Lung (tissue), 12 donors: ENCODE results near the gene MTA3. TPM values are rescaled to one million over a fixed set of nuclear protein-coding genes. Genes with fewer than 3 reads are reported as not detected.

Source experiments
- ATAC-seq: fragments of 200-7000 bp; cut with Tn5 transposase; one replicate; pipeline ENCODE4 v1.9.1; 2020; ENCODE audit warnings: moderate number of reproducible peaks; ENCODE audit not compliant: insufficient read depth, low FRiP score
- DNase-seq, 3 donors: peaks; one replicate each; pipeline ENCODE4 v3.0.0-alpha.2; 2013 to 2017
- H3K27ac ChIP-seq, 2 donors: one replicate each; pipeline ENCODE4 v1.5.1; 2013; ENCODE audit warnings: mild to moderate bottlenecking in 2 of 2, moderate library complexity in 2 of 2, control low read depth in 1 of 2, inconsistent platforms in 1 of 2, low read depth in 1 of 2, low read length in 1 of 2
- H3K27me3 ChIP-seq, 3 donors: one replicate each; pipeline ENCODE4 v1.5.1; 2013; ENCODE audit warnings: low read length in 2 of 3; ENCODE audit not compliant: control insufficient read depth in 3 of 3, insufficient read depth in 3 of 3
- H3K36me3 ChIP-seq, 4 donors: one replicate each; pipeline ENCODE4 v1.5.1; 2013; ENCODE audit warnings: low read length in 4 of 4, mild to moderate bottlenecking in 1 of 4, moderate library complexity in 1 of 4; ENCODE audit not compliant: control insufficient read depth in 4 of 4, insufficient read depth in 4 of 4
- H3K4me1 ChIP-seq, 5 donors: one replicate each; pipeline ENCODE4 v1.5.1; 2013; ENCODE audit warnings: low read length in 5 of 5, mild to moderate bottlenecking in 2 of 5, moderate library complexity in 1 of 5; ENCODE audit not compliant: control insufficient read depth in 5 of 5, insufficient read depth in 5 of 5
- H3K4me3 ChIP-seq: one replicate; pipeline ENCODE4 v1.5.1; 2013; ENCODE audit warnings: mild to moderate bottlenecking, control low read depth, moderate library complexity
- H3K9ac ChIP-seq, 2 donors: one replicate each; pipeline ENCODE4 v1.5.1; 2013; ENCODE audit warnings: low read length in 2 of 2, control low read depth in 1 of 2; ENCODE audit not compliant: insufficient read depth in 1 of 2
- H3K9me3 ChIP-seq, 4 donors: one replicate each; pipeline ENCODE4 v1.5.1; 2013; ENCODE audit warnings: low read length in 3 of 4, mild to moderate bottlenecking in 1 of 4, moderate library complexity in 1 of 4; ENCODE audit not compliant: control insufficient read depth in 4 of 4, insufficient read depth in 3 of 4
- WGBS, 2 donors: extraction: QIAGEN DNeasy Blood & Tissue Kit; methylation state at CpG; one replicate each; pipeline ENCODE4 v1.1.7; 2013; 5-methylcytosine and 5-hydroxymethylcytosine counted together
- polyA plus RNA-seq, 2 donors: library from polyadenylated mRNA; stranded (reverse); fragments of 200-250 nt; gene quantifications; one replicate each; pipeline ENCODE4 v1.2.1, GENCODE V29; 2013
- total RNA-seq, 2 donors: library from RNA; depleted of rRNA in 1 of 2; stranded (reverse); fragments of >200 nt in 1 of 2; gene quantifications; one replicate each; pipeline ENCODE4 v1.2.1, GENCODE V29; 2014 to 2021
- TF ChIP-seq, protein P1 (sequence below): IDR thresholded peaks from 2 replicates; pipeline ENCODE4 v1.5.1; 2012; ENCODE audit warnings: mild to moderate bottlenecking; ENCODE audit errors: control extremely low read depth, extremely low read depth
- donor health status: control.
- donor health status: control.
- donor health status: Bipolar disorder and iron deficiency.
- donor health status: healthy.
- donor health status: DM: yes; HTN: yes; CAD: no.

The MTA3 gene
- total and polyA plus RNA-seq, 4 donors: 9.2 to 65.8 (median 24.4) TPM

DNA sequence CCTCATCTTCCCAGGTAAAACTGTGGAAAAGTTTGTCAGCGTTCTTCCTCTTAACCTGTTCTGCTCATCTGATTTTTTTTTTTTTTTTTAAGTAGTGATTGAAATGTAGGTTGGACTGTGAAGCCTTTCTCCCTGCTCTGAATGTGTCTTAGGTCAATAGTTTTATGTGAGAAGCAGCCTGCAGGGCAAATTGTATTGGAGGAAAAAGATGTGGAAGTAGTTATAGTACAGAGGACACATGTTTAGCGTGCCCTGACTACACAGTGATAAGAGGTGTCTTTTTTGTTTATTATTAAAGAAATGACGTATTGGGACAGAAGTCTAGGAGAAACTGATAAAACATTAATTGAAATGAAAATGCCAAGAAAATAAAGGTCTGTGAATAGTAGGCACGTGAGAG, 1.5 kb downstream of the MTA3 start:
- 55 to 64% methylated on average over 4 of the region's 4 CpGs for WGBS, 2 donors
- H3K4me1 ChIP-seq: peaks cover 0 to 19% (median 0%) of the 10 kb centered on the region in 5 donors
- no peaks in the 10 kb centered on the region for H3K27me3 ChIP-seq
- H3K4me3 ChIP-seq: no peak overlapping the region
- H3K9ac ChIP-seq: peak overlapping the region in 1 of 2 donors; percentile 82
- H3K27ac ChIP-seq: no peak overlapping the region
- ATAC-seq (no peak), DNase-seq (peak in 2 of 3 donors; percentile 15 to 16)
- H3K9me3 ChIP-seq: no peaks in the 10 kb centered on the region
- TF ChIP-seq, protein P1, sequence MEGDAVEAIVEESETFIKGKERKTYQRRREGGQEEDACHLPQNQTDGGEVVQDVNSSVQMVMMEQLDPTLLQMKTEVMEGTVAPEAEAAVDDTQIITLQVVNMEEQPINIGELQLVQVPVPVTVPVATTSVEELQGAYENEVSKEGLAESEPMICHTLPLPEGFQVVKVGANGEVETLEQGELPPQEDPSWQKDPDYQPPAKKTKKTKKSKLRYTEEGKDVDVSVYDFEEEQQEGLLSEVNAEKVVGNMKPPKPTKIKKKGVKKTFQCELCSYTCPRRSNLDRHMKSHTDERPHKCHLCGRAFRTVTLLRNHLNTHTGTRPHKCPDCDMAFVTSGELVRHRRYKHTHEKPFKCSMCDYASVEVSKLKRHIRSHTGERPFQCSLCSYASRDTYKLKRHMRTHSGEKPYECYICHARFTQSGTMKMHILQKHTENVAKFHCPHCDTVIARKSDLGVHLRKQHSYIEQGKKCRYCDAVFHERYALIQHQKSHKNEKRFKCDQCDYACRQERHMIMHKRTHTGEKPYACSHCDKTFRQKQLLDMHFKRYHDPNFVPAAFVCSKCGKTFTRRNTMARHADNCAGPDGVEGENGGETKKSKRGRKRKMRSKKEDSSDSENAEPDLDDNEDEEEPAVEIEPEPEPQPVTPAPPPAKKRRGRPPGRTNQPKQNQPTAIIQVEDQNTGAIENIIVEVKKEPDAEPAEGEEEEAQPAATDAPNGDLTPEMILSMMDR: no peak
- H3K36me3 ChIP-seq: peaks cover 1 to 6% (median 3%) of the 10 kb centered on the region in 4 donors

DNA sequence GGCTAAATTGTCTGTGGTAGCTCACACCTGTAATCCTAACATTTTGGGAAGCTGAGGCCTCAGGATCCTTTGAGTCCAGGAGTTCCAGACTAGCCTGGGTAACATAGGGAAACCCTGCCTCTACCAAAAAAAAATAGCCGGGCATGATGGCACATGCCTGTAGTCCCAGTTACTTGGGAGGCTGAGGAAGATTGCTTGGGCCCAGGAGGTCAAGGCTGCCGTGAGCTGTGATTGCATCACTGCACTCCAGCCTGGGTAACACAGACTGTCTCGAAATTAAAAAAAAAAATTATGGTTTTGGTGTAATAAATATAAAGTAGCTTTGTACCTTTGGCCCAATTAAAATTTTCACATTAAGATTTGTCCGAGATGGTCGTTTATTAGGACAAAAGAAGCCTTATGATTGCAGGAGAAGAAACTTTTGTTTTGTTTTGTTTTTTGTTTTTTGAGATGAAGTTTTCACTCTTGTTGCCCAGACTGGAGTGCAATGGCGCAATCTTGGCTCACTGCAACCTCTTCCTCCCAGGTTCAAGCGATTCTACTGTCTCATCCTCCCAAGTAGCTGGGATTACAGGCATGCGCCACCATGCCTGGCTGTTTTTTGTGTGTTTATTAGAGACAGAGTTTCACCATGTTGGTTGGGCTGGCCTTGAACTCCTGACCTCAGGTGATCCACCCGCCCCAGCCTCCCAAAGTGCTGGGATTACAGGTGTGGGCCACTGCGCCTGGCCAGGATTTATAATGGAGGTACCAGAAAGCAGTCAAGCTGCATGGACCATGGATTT, 4.1 kb downstream of the MTA3 start:
- H3K27ac ChIP-seq: no peak overlapping the region
- no peak overlapping the region for H3K9ac ChIP-seq
- H3K36me3 ChIP-seq: peaks cover 1 to 11% (median 7%) of the 10 kb centered on the region in 4 donors
- H3K27me3 ChIP-seq: no peaks in the 10 kb centered on the region
- TF ChIP-seq, protein P1: no peak
- H3K4me1 ChIP-seq: peaks cover 0 to 14% (median 0%) of the 10 kb centered on the region in 5 donors
- WGBS, 2 donors: 81 to 89% methylated on average over 10 of the region's 10 CpGs
- ATAC-seq: no peak
- no peak for DNase-seq
- no peaks in the 10 kb centered on the region for H3K9me3 ChIP-seq
- no peak overlapping the region for H3K4me3 ChIP-seq

DNA sequence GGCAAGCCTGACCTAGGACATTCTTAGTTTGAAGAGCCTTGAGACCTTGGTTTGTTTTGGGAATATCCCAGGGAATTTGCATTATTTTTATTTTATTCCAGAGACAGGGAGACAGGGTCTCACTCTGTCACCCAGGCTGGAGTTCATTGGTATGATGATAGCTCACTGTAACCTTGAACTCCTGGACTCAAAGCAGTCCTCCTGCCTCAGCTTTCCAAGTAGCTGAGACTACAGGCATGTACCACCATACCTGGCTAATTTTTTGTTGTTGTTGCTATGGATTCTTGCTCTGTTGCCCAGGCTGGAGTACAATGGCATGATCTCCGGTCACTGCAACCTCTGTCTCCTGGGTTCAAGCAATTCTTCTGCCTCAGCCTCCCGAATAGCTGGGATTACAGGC, 4.8 kb downstream of the MTA3 start:
- peaks cover 0 to 11% (median 0%) of the 10 kb centered on the region in 5 donors for H3K4me1 ChIP-seq
- H3K27ac ChIP-seq: no peak overlapping the region
- no peaks in the 10 kb centered on the region for H3K27me3 ChIP-seq
- H3K36me3 ChIP-seq: peaks cover 1 to 11% (median 7%) of the 10 kb centered on the region in 4 donors
- TF ChIP-seq, protein P1: no peak
- no peak overlapping the region for H3K4me3 ChIP-seq
- DNase-seq: no peak
- no peak overlapping the region for H3K9ac ChIP-seq
- WGBS, 2 donors: 97 to 100% methylated on average over 2 of the region's 2 CpGs
- no peaks in the 10 kb centered on the region for H3K9me3 ChIP-seq
- ATAC-seq: no peak
